ENCODE results near the gene DFFA.
"Not testable (repeated sequence)": the region's sequence is repeated elsewhere in the genome, so short reads cannot be mapped to it uniquely, and the experiment has no call there.

Gene DFFA

GRCh38 chr1:10506677-10507047 is 34.3 kb upstream of the DFFA start:
- DNase-seq (ENCODE audit: low read depth) = no peak
- no peak overlapping the region for H3K4me3 ChIP-seq (ENCODE audit: low read depth, low read length)
- no peak for TF ChIP-seq MYC (IDR thresholded peaks at IDR 0.05; ENCODE audit: low read depth, low read length)
- TF ChIP-seq MAX (IDR thresholded peaks at IDR 0.05; ENCODE audit: low read depth, low read length) = no peak

- DNase-seq (ENCODE audit: low read depth) = not testable (repeated sequence)
Measured at GRCh38 chr1:10506046-10506676, 33.8 kb upstream of the DFFA start.

GRCh38 chr1:10504249-10504648 is 31.9 kb upstream of the DFFA start:
- no peak for TF ChIP-seq POLR2A (IDR thresholded peaks at IDR 0.05; ENCODE audit: extremely low read depth, insufficient read length)
- no peak for TF ChIP-seq CTCF (IDR thresholded peaks at IDR 0.05; ENCODE audit: low read depth, low read length)
- no peak for TF ChIP-seq MYC (IDR thresholded peaks at IDR 0.05; ENCODE audit: low read depth, low read length)
- TF ChIP-seq MAX (IDR thresholded peaks at IDR 0.05; ENCODE audit: low read depth, low read length) = no peak
- no peak overlapping the region for H3K4me3 ChIP-seq (ENCODE audit: low read depth, low read length)
- no peak for DNase-seq (ENCODE audit: low read depth)

More at GRCh38 chr1:10506046-10506676, 33.8 kb upstream of the DFFA start:
- H3K4me3 ChIP-seq (ENCODE audit: low read depth, low read length) = not testable (repeated sequence)

- DNase-seq (ENCODE audit: low read depth) = no peak
- TF ChIP-seq POLR2A (IDR thresholded peaks at IDR 0.05; ENCODE audit: extremely low read depth, insufficient read length) = no peak
- no peak for TF ChIP-seq MYC (IDR thresholded peaks at IDR 0.05; ENCODE audit: low read depth, low read length)
- no peak for TF ChIP-seq CTCF (IDR thresholded peaks at IDR 0.05; ENCODE audit: low read depth, low read length)
- TF ChIP-seq MAX (IDR thresholded peaks at IDR 0.05; ENCODE audit: low read depth, low read length) = no peak
- H3K4me3 ChIP-seq (ENCODE audit: low read depth, low read length) = no peak overlapping the region
Measured at GRCh38 chr1:10502206-10502605, 29.9 kb upstream of the DFFA start.

GRCh38 chr1:10498231-10498630 is 25.9 kb upstream of the DFFA start:
- DNase-seq (ENCODE audit: low read depth) = no peak
- no peak overlapping the region for H3K4me3 ChIP-seq (ENCODE audit: low read depth, low read length)
- TF ChIP-seq CTCF (IDR thresholded peaks at IDR 0.05; ENCODE audit: low read depth, low read length) (no peak), MAX (IDR thresholded peaks at IDR 0.05; ENCODE audit: low read depth, low read length) (no peak), POLR2A (IDR thresholded peaks at IDR 0.05; ENCODE audit: extremely low read depth, insufficient read length) (no peak), MYC (IDR thresholded peaks at IDR 0.05; ENCODE audit: low read depth, low read length) (no peak)

GRCh38 chr1:10497109-10497508 is 24.8 kb upstream of the DFFA start:
- no peak for DNase-seq (ENCODE audit: low read depth)
- H3K4me3 ChIP-seq (ENCODE audit: low read depth, low read length) = no peak overlapping the region
- TF ChIP-seq MAX (IDR thresholded peaks at IDR 0.05; ENCODE audit: low read depth, low read length) = no peak

GRCh38 chr1:10495952-10496351 is 23.6 kb upstream of the DFFA start:
- DNase-seq (ENCODE audit: low read depth) = no peak
- H3K4me3 ChIP-seq (ENCODE audit: low read depth, low read length) = no peak overlapping the region
- TF ChIP-seq POLR2A (IDR thresholded peaks at IDR 0.05; ENCODE audit: extremely low read depth, insufficient read length) (no peak), MYC (IDR thresholded peaks at IDR 0.05; ENCODE audit: low read depth, low read length) (no peak), CTCF (IDR thresholded peaks at IDR 0.05; ENCODE audit: low read depth, low read length) (no peak), MAX (IDR thresholded peaks at IDR 0.05; ENCODE audit: low read depth, low read length) (no peak)
